ENCODE data around the gene FXR2. TPM values are rescaled to one million over a fixed set of nuclear protein-coding genes. Genes with fewer than 3 reads are reported as not detected.

Gene FXR2
- total and polyA plus RNA-seq, 10 of the 15 experiments (the other 5 are each of a cell fraction or from before 2014, with no cell fraction given), result 1.6 to 33.3 (median 22.0) TPM

DNA sequence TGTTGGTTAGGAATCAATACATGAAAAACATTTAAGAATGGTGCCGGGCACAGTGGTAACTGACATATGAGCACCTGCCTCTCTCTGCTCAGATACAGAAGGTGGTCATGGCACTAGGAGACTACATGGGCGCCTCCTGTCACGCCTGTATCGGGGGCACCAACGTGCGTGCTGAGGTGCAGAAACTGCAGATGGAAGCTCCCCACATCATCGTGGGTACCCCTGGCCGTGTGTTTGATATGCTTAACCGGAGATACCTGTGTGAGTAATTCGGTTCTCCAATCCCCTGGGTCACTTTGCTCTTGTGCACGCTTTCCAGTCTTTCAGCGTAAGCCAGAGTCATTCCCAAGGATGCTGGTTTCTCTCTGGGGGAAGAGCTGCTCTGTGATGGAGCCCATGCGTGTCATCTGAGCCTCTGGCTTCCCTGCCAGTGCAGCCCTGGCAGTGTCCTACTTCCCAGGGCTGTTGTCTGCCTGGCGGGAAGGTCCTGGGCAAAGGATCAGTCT is 38.2 kb downstream of the FXR2 start:
- POLR2A ChIA-PET, result interaction anchor here (1.6 kb wide), 1 partner anchor 111 kb away, joined by 4 read pairs; the partner anchor contains the start of gene TP53
- FAIRE-seq, result no peak
- SMC1A ChIA-PET (ENCODE audit: uncharacterized antibody, unreplicated experiment), result interaction anchor here (1.2 kb wide), 1 partner anchor 10 kb away, joined by 3 read pairs; no protein-coding TSS in a partner anchor
- Histone ChIP-seq H3K9me3 (replicated peaks; ENCODE audit: control insufficient read depth, insufficient read depth, low read length) (no peaks in the 10 kb centered on the region), H4K20me1 (ENCODE audit: control insufficient read depth, insufficient read depth) (peaks cover 25% of the 10 kb centered on the region), H3K27ac (ENCODE audit: control insufficient read depth, insufficient read depth) (no peak overlapping the region), H2AFZ (ENCODE audit: control insufficient read depth, low read depth, low read length) (no peak overlapping the region), H3K4me2 (ENCODE audit: control insufficient read depth, insufficient read depth) (peak overlapping the region; percentile 61), H3K4me1 (ENCODE audit: control insufficient read depth, insufficient read depth, low read length) (peaks cover 39% of the 10 kb centered on the region), H3K27me3 (replicated peaks in 1 of 2; ENCODE audit: control insufficient read depth in 2 of 2, insufficient read depth in 2 of 2, low read length in 1 of 2) (no peaks in the 10 kb centered on the region), H3K36me3 (ENCODE audit: control insufficient read depth in 2 of 2, insufficient read depth in 2 of 2, low read length in 1 of 2) (peaks cover 36 to 49% of the 10 kb centered on the region in 2 experiments), H3K9ac (ENCODE audit: control insufficient read depth, insufficient read depth, low read length) (peak overlapping the region; percentile 13; the same call in 1 of the 2 replicates), H3K79me2 (ENCODE audit: control insufficient read depth, insufficient read depth, low read length) (peaks cover 57% of the 10 kb centered on the region), H3K4me3 (no peak overlapping the region; the same call in 1 of the 2 replicates)
- in situ Hi-C loops (cut with MboI), result no loop called here
- CTCF ChIA-PET, result interaction anchor here (0.6 to 3.0 kb wide), 2 partner anchors 16 to 140 kb away, joined by 4 to 14 read pairs; partner anchors contain the start of gene SENP3
- intact Hi-C loops (cut with micrococcal nuclease; ENCODE audit: unreplicated experiment), result no loop called here
- no peak for TF ChIP-seq BHLHE40 (IDR thresholded peaks at IDR 0.05; ENCODE audit: borderline replicate concordance in 1 of 2, low read depth in 2 of 2, low read length in 1 of 2)
- TF ChIP-seq EED (IDR thresholded peaks at IDR 0.05; ENCODE audit: low read depth), result no peak
- TF ChIP-seq ZNF384 (IDR thresholded peaks at IDR 0.05; ENCODE audit: borderline replicate concordance, low read depth, low read length), result no peak
- TF ChIP-seq NR2C1 (IDR thresholded peaks at IDR 0.05), result no peak
- TF ChIP-seq NRF1 (conservative IDR thresholded peaks at IDR 0.05; ENCODE audit: low read depth, low read length), result no peak
- no peak for TF ChIP-seq STAT3 (IDR thresholded peaks at IDR 0.05; ENCODE audit: low read depth, low read length)
- no peak for TF ChIP-seq CBX3 (IDR thresholded peaks at IDR 0.05; ENCODE audit: borderline replicate concordance, low read depth)
- no peak for TF ChIP-seq MYC (IDR thresholded peaks at IDR 0.05; ENCODE audit: insufficient read depth, insufficient read length, insufficient replicate concordance, low read length, severe bottlenecking)
- TF ChIP-seq IRF4 (IDR thresholded peaks at IDR 0.05; ENCODE audit: low read depth, low read length), result no peak
- TF ChIP-seq, protein P1, sequence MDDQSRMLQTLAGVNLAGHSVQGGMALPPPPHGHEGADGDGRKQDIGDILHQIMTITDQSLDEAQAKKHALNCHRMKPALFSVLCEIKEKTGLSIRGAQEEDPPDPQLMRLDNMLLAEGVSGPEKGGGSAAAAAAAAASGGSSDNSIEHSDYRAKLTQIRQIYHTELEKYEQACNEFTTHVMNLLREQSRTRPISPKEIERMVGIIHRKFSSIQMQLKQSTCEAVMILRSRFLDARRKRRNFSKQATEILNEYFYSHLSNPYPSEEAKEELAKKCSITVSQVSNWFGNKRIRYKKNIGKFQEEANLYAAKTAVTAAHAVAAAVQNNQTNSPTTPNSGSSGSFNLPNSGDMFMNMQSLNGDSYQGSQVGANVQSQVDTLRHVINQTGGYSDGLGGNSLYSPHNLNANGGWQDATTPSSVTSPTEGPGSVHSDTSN (IDR thresholded peaks at IDR 0.05; ENCODE audit: insufficient replicate concordance, low read depth, low read length), result no peak
- no peak for TF ChIP-seq RELA (IDR thresholded peaks at IDR 0.05; ENCODE audit: borderline replicate concordance, partially characterized antibody)
- TF ChIP-seq MTA3 (IDR thresholded peaks at IDR 0.05; ENCODE audit: borderline replicate concordance, low read length), result no peak
- peak; percentile 76 for TF ChIP-seq POLR2A (IDR thresholded peaks at IDR 0.05; ENCODE audit: low read depth, low read length)
- TF ChIP-seq E4F1 (IDR thresholded peaks at IDR 0.05; ENCODE audit: borderline replicate concordance, partially characterized antibody), result no peak
- TF ChIP-seq POLR2AphosphoS5 (IDR thresholded peaks at IDR 0.05; ENCODE audit: low read length), result peak; percentile 90
- TF ChIP-seq JUNB (IDR thresholded peaks at IDR 0.05), result no peak
- TF ChIP-seq, protein P2, sequence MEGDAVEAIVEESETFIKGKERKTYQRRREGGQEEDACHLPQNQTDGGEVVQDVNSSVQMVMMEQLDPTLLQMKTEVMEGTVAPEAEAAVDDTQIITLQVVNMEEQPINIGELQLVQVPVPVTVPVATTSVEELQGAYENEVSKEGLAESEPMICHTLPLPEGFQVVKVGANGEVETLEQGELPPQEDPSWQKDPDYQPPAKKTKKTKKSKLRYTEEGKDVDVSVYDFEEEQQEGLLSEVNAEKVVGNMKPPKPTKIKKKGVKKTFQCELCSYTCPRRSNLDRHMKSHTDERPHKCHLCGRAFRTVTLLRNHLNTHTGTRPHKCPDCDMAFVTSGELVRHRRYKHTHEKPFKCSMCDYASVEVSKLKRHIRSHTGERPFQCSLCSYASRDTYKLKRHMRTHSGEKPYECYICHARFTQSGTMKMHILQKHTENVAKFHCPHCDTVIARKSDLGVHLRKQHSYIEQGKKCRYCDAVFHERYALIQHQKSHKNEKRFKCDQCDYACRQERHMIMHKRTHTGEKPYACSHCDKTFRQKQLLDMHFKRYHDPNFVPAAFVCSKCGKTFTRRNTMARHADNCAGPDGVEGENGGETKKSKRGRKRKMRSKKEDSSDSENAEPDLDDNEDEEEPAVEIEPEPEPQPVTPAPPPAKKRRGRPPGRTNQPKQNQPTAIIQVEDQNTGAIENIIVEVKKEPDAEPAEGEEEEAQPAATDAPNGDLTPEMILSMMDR (IDR thresholded peaks at IDR 0.05 in 2 of 3, conservative IDR thresholded peaks at IDR 0.05 in 1 of 3; ENCODE audit: control insufficient read depth in 2 of 3, extremely low read depth in 1 of 3, insufficient read depth in 1 of 3, low read depth in 3 of 3, low read length in 3 of 3), result no peak
- no peak for TF ChIP-seq POU2F2 (IDR thresholded peaks at IDR 0.05; ENCODE audit: borderline replicate concordance, low read depth, low read length)
- no peak for ATAC-seq
- no TSS peak for BruUV-seq (replicated peaks)
- WGBS (ENCODE audit: insufficient coverage, insufficient replicate concordance, low lambda C conversion rate, missing lambda C conversion rate), result 49% methylated on average over 14 of the region's 14 CpGs
- no peak for DNase-seq (ENCODE audit: low read depth, low spot score)
- RAD21 ChIA-PET (ENCODE audit: unreplicated experiment), result interaction anchor here (0.5 to 2.2 kb wide), 3 partner anchors 13 to 648 kb away, joined by 3 to 5 read pairs (median 4); partner anchors contain the start of gene TP53
